PC-3 (cell line): ENCODE data around the gene RNF26.

Source experiments
- CTCF ChIP-seq: fragments of 300-600 bp; sonication (generic); conservative IDR thresholded peaks from 2 replicates; pipeline ENCODE4 v1.5.1; 2017; ENCODE audit warnings: antibody characterized with exemption, low read depth, mild to moderate bottlenecking, low read length
- EZH2 ChIP-seq: fragments of 300-600 bp; sonication (generic); IDR thresholded peaks from one replicate; pipeline ENCODE4 v1.6.1; 2017; ENCODE audit warnings: antibody characterized with exemption, mild to moderate bottlenecking, low read length; ENCODE audit not compliant: unreplicated experiment

GRCh38 chr11:119314726-119315125, 19.6 kb upstream of the RNF26 start:
- TF ChIP-seq EZH2 (no peak), CTCF (no peak)
